GM12891 (cell line): ENCODE results near the gene GIMAP7.

ENCODE experiments used
- POLR2A ChIP-seq: IDR thresholded peaks from 2 replicates; pipeline ENCODE4 v1.6.1; 2011; ENCODE audit warnings: low read depth, low read length, control low read depth
- SPI1 ChIP-seq: IDR thresholded peaks from 2 replicates; pipeline ENCODE4 v1.6.1; 2011; ENCODE audit warnings: low read depth, low read length, control low read depth

GRCh38 chr7:150468241-150468640 lies 46.4 kb upstream of the GIMAP7 start:
- TF ChIP-seq POLR2A (no peak), SPI1 (no peak)
